Stimulated activated effector memory CD8-positive, alpha-beta T cell treated with anti-CD3 and anti-CD28 coated beads, Interleukin-12 subunit alpha, Interleukin-12 subunit beta, amount 100 ng/mL, for 72 hours (primary cell): ENCODE measurements around the gene SYT1.

Source experiments
- ATAC-seq: fragments of 150-1000 bp; cut with Tn5 transposase; 2 replicates; pipeline ENCODE4 v1.10.0; 2021
- DNase-seq, 2 donors: peaks; one replicate each; pipeline ENCODE4 v3.0.0; 2021 to 2022; ENCODE audit warnings: low spot score in 2 of 2
- H3K27ac Mint-ChIP-seq: one replicate; pipeline ENCODE4 v1.8.0; 2022; ENCODE audit warnings: mild to moderate bottlenecking, mixed read lengths
- H3K36me3 Mint-ChIP-seq: one replicate; pipeline ENCODE4 v1.8.0; 2022; ENCODE audit warnings: mild to moderate bottlenecking, mixed read lengths
- H3K4me1 Mint-ChIP-seq: one replicate; pipeline ENCODE4 v1.8.0; 2022; ENCODE audit warnings: mixed read lengths
- H3K4me3 Mint-ChIP-seq: one replicate; pipeline ENCODE4 v1.8.0; 2022; ENCODE audit warnings: mild to moderate bottlenecking, mixed read lengths
- H3K9me3 Mint-ChIP-seq: one replicate; pipeline ENCODE4 v1.8.0; 2022; ENCODE audit warnings: mixed read lengths

The SYT1 gene

GRCh38 chr12:79260923-79261322 is 396.3 kb downstream of the SYT1 start:
- ATAC-seq (no peak), DNase-seq (no peak)
- H3K4me3 Mint-ChIP-seq, result no peak overlapping the region
- no peak overlapping the region for H3K27ac Mint-ChIP-seq
- H3K36me3 Mint-ChIP-seq, result no peaks in the 10 kb centered on the region
- no peaks in the 10 kb centered on the region for H3K4me1 Mint-ChIP-seq
- peaks cover 3% of the 10 kb centered on the region for H3K9me3 Mint-ChIP-seq

GRCh38 chr12:79262938-79263337 is 398.4 kb downstream of the SYT1 start:
- Mint-ChIP-seq H3K27ac (no peak overlapping the region), H3K36me3 (no peaks in the 10 kb centered on the region), H3K4me3 (no peak overlapping the region), H3K4me1 (no peaks in the 10 kb centered on the region), H3K9me3 (peaks cover 3% of the 10 kb centered on the region)
- DNase-seq (no peak), ATAC-seq (no peak)

DNA sequence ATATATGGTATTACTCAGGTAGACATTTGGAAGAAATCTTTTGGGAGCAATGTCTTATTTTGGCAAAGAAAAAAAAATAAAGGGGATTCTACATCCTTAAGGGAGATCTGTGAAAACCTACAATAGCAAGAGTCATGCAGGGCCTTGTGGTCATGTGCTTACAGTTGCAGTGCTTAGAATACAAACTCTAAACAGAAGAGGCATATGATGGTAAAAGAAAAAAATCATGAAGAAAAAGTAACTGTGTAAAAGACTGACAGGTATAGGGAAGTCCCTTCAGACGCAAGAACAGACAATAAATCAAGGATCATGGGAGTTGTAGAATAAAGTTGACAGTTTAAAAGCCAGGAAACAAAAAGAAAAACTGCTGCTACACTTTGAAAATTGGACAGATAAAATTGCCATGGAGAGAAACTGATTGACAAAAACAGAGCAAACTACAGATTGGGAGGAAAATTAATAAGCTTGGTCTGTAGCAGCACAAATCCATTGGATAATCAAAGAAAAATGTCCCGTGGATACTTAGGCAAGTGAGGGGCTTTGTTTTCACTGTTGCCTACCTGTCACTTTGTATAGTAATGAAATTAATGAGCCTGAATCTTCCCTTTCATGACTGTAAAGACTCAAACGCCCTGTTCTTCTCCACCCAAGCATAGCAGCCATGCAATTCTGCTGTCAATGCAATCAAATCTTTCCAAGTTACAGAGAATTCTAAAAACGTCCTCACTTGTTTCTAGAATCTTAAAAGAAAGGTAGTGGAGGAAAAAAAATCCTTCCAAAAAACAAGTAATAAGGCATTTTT is 402.0 kb downstream of the SYT1 start:
- peaks cover 3% of the 10 kb centered on the region for H3K9me3 Mint-ChIP-seq
- no peak overlapping the region for H3K27ac Mint-ChIP-seq
- no peak for ATAC-seq
- DNase-seq, result no peak
- H3K4me1 Mint-ChIP-seq, result no peaks in the 10 kb centered on the region
- no peak overlapping the region for H3K4me3 Mint-ChIP-seq
- H3K36me3 Mint-ChIP-seq, result no peaks in the 10 kb centered on the region

DNA sequence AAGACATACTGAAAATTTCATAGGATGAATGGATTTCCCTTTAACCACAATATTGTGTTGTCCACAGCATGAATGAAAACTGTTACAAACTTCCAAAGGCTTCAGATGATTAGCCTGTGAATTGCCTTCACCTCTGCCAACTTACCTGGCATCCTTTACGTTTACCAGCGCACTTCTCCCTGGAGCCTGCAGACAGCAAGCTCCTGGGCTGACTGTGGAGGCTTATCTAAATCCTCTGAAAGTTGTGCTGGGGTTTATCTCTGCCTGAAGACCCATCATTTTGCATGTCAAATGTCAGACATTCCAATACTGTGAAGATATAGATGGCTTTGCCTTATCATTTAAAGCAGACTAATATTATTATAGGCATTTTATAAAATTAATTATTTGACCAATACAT is 403.0 kb downstream of the SYT1 start:
- H3K9me3 Mint-ChIP-seq, result peaks cover 11% of the 10 kb centered on the region

DNA sequence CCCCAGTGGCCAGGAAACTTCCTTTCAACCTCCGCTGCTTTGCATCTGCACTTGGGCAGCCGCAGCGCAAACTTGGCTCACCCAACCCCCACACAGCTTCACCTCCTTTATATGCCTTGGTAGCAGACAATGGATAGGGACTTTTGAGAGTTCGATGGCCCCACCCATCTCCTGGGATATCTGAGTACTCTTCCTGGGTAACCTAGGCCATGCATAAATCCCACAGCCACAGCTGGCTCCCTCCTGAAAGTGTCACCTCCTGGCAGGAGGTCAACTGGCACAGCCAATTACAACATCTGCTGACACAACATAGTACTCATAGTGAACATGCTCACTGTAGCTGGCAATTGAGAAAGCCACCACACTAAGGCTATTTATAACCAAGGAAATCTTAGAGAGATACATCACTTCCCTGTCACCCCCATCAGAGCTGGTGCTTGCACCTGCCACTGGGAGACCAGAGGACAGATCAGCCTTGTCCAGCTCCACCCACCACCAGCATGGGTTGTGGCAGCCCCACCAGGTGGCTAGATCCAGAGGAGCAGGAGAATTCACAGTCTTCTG is 410.0 kb downstream of the SYT1 start:
- no peaks in the 10 kb centered on the region for H3K4me1 Mint-ChIP-seq
- H3K27ac Mint-ChIP-seq, result no peak overlapping the region
- H3K36me3 Mint-ChIP-seq, result no peaks in the 10 kb centered on the region
- no peak for ATAC-seq
- H3K9me3 Mint-ChIP-seq, result peaks cover 21% of the 10 kb centered on the region
- H3K4me3 Mint-ChIP-seq, result no peak overlapping the region
- no peak for DNase-seq

More for the DNA sequence above, 403.0 kb downstream of the SYT1 start:
- no peak overlapping the region for H3K27ac Mint-ChIP-seq
- no peak for ATAC-seq
- no peak overlapping the region for H3K4me3 Mint-ChIP-seq
- no peak for DNase-seq
- H3K36me3 Mint-ChIP-seq, result no peaks in the 10 kb centered on the region
- H3K4me1 Mint-ChIP-seq, result no peaks in the 10 kb centered on the region

DNA sequence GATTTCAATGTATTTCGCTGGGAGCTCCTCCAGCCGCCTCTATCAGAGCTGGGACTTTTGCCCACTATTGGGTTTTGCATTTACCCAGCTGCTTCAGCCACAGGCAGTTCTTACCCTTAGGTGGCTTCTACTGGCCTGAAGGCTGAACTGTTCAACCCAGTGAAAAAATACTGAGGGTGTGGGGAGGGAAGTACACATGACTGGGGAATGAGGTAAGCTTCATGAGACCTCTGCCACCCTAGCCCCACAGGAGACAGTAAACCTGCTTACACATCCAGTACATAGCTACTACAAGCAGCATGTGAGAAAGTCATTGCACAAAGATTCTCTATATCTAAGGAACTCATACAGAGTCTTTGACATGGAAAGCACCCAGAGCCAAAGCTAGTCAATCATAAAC is 411.1 kb downstream of the SYT1 start:
- no peak for DNase-seq
- Mint-ChIP-seq H3K4me1 (no peaks in the 10 kb centered on the region), H3K4me3 (no peak overlapping the region), H3K9me3 (peaks cover 21% of the 10 kb centered on the region), H3K27ac (no peak overlapping the region), H3K36me3 (no peaks in the 10 kb centered on the region)
- no peak for ATAC-seq

DNA sequence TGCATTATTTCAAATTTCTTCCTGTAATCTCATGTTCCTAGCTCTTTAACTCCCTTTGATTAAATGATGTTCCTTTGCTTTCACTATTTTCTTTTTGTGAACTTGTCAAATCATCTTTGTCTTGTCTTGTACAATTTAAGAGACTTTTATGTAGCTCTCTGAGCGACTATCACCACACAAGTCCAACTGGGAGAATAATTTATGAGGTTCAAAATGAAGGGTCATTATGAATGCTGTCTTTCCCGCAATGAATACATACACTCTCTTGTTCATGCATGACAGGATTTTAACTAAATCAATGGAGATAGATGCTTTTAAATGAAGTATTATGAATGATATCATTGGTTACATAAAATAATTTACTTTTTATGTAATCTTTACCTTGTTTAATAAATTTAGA is 418.8 kb downstream of the SYT1 start:
- DNase-seq (no peak), ATAC-seq (no peak)
- H3K4me1 Mint-ChIP-seq, result no peaks in the 10 kb centered on the region
- peaks cover 9% of the 10 kb centered on the region for H3K9me3 Mint-ChIP-seq
- H3K36me3 Mint-ChIP-seq, result no peaks in the 10 kb centered on the region
- no peak overlapping the region for H3K4me3 Mint-ChIP-seq
- H3K27ac Mint-ChIP-seq, result no peak overlapping the region

- ATAC-seq, result no peak
- Mint-ChIP-seq H3K27ac (no peak overlapping the region), H3K36me3 (no peaks in the 10 kb centered on the region), H3K4me1 (no peaks in the 10 kb centered on the region), H3K9me3 (peaks cover 4% of the 10 kb centered on the region), H3K4me3 (no peak overlapping the region)
- no peak for DNase-seq
Measured at GRCh38 chr12:79288911-79289310, 424.3 kb downstream of the SYT1 start.

GRCh38 chr12:79291711-79292110 is 427.1 kb downstream of the SYT1 start:
- no peak for DNase-seq
- no peaks in the 10 kb centered on the region for H3K36me3 Mint-ChIP-seq
- H3K27ac Mint-ChIP-seq, result no peak overlapping the region
- no peak overlapping the region for H3K4me3 Mint-ChIP-seq
- no peaks in the 10 kb centered on the region for H3K9me3 Mint-ChIP-seq
- H3K4me1 Mint-ChIP-seq, result no peaks in the 10 kb centered on the region
- ATAC-seq, result no peak

GRCh38 chr12:79294590-79294989 is 430.0 kb downstream of the SYT1 start:
- ATAC-seq, result no peak
- Mint-ChIP-seq H3K4me1 (no peaks in the 10 kb centered on the region), H3K4me3 (no peak overlapping the region), H3K27ac (no peak overlapping the region), H3K36me3 (no peaks in the 10 kb centered on the region), H3K9me3 (peaks cover 3% of the 10 kb centered on the region)
- DNase-seq, result no peak

DNA sequence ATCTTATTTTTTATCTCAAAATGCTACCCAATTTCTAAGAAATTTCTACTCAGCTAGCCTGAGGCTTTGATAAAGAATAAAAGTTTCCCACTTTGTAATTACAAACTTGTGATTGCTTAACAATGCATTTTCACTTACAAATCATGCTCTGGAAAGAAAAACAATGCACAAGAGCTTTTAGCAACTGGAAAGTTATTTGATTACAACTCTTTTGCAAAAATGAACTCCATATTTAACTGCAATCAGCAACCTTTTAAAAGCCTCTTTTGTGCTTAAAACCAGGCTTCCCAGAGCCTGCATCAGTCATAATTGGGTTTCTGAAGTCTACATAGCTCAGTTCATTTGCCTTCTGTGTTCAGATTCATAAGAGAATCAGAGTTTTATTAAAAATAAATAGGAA is 431.0 kb downstream of the SYT1 start:
- no peak for DNase-seq
- no peak overlapping the region for H3K4me3 Mint-ChIP-seq
- H3K27ac Mint-ChIP-seq, result no peak overlapping the region
- no peak for ATAC-seq
- no peaks in the 10 kb centered on the region for H3K36me3 Mint-ChIP-seq
- H3K9me3 Mint-ChIP-seq, result peaks cover 3% of the 10 kb centered on the region
- H3K4me1 Mint-ChIP-seq, result no peaks in the 10 kb centered on the region

GRCh38 chr12:79296133-79296532 is 431.6 kb downstream of the SYT1 start:
- Mint-ChIP-seq H3K4me1 (no peaks in the 10 kb centered on the region), H3K9me3 (peaks cover 3% of the 10 kb centered on the region), H3K36me3 (no peaks in the 10 kb centered on the region), H3K4me3 (no peak overlapping the region), H3K27ac (no peak overlapping the region)
- ATAC-seq (no peak), DNase-seq (no peak)

GRCh38 chr12:79296871-79297270 is 432.3 kb downstream of the SYT1 start:
- no peaks in the 10 kb centered on the region for H3K36me3 Mint-ChIP-seq
- H3K9me3 Mint-ChIP-seq, result peaks cover 6% of the 10 kb centered on the region
- ATAC-seq (no peak), DNase-seq (no peak)
- H3K4me3 Mint-ChIP-seq, result no peak overlapping the region
- H3K4me1 Mint-ChIP-seq, result no peaks in the 10 kb centered on the region
- H3K27ac Mint-ChIP-seq, result no peak overlapping the region

DNA sequence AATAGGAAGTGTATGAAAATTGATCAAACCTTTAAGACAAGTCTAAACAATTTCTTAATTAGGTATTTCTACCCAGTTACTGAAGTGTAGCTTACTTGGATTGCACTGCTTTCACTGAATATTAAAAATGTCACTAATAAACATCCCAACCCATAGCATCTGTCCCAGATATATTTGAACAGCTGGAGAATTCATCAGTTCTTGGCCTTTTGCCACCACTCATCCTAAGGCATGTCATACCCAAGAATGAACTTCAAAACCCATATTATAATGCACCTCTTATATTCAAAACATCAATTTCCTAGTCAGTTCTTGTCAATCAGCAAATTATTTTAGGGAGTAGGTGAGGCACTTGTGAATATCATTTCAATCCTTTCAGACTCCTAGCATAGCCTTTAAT is 433.9 kb downstream of the SYT1 start:
- peaks cover 9% of the 10 kb centered on the region for H3K9me3 Mint-ChIP-seq
- no peak overlapping the region for H3K27ac Mint-ChIP-seq
- DNase-seq (no peak), ATAC-seq (no peak)
- H3K36me3 Mint-ChIP-seq, result no peaks in the 10 kb centered on the region
- no peaks in the 10 kb centered on the region for H3K4me1 Mint-ChIP-seq
- no peak overlapping the region for H3K4me3 Mint-ChIP-seq

DNA sequence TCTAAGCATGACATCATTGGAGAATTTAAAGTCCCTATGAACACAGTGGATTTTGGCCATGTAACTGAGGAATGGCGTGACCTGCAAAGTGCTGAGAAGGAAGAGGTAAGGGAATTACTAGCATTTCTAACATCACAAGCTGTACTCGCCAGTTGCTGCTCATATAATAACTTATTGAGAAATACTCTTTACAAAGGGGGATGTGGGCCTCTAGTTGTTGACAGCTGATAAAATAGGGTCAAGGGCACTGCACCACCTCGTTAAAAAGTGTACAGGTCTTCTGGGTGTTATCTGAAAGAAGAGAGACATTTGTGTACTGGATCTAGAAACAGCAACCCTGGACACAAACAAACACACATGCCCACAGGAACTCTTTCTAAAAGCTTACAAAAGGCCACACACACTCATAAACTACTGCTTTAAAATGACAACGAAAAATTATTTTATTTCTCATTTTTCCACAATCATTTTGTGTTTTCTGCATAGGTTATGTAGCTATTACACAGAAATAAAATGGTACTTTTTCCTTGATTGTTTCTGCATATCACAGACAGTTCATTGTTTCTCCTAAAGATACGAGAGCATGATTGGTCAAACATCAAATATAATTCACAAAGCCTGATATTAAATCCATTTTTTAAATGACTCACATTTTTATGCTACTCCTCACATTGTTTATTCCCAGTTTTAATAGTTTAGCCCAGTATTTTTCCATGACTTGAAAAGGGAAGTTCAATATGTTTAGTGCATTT is 435.0 kb downstream of the SYT1 start:
- H3K9me3 Mint-ChIP-seq, result peaks cover 9% of the 10 kb centered on the region
- ATAC-seq, result no peak
- H3K4me3 Mint-ChIP-seq, result no peak overlapping the region

GRCh38 chr12:79300199-79300568 is 435.6 kb downstream of the SYT1 start:
- Mint-ChIP-seq H3K4me3 (no peak overlapping the region), H3K36me3 (no peaks in the 10 kb centered on the region), H3K9me3 (peaks cover 9% of the 10 kb centered on the region), H3K4me1 (no peaks in the 10 kb centered on the region), H3K27ac (no peak overlapping the region)
- DNase-seq, result no peak
- no peak for ATAC-seq

More for the DNA sequence above, 435.0 kb downstream of the SYT1 start:
- Mint-ChIP-seq H3K4me1 (no peaks in the 10 kb centered on the region), H3K36me3 (no peaks in the 10 kb centered on the region), H3K27ac (no peak overlapping the region)
- DNase-seq, result no peak
